Large intestine (tissue), 3 donors: Measurements from ENCODE around the gene ZMYM3. TPM values are rescaled to one million over a fixed set of nuclear protein-coding genes. Genes with fewer than 3 reads are reported as not detected.

Experiments
- DNase-seq, 2 donors: peaks; one replicate each; pipeline versions ENCODE4 v3.0.0 to v3.0.0-alpha.2; 2013
- H3K27ac ChIP-seq: one replicate; pipeline ENCODE4 v1.5.1; 2013; ENCODE audit warnings: low read length
- H3K27me3 ChIP-seq: 2 replicates; pipeline ENCODE4 v1.6.1; 2013; ENCODE audit warnings: low read length; ENCODE audit not compliant: control insufficient read depth, insufficient read depth
- H3K36me3 ChIP-seq: 2 replicates; pipeline ENCODE4 v1.6.1; 2013; ENCODE audit warnings: low read length; ENCODE audit not compliant: control insufficient read depth, insufficient read depth
- H3K4me1 ChIP-seq: one replicate; pipeline ENCODE4 v1.6.1; 2013; ENCODE audit warnings: low read length; ENCODE audit not compliant: control insufficient read depth, insufficient read depth
- H3K4me3 ChIP-seq: one replicate; pipeline ENCODE4 v1.5.1; 2013; ENCODE audit warnings: low read length
- H3K9me3 ChIP-seq: one replicate; pipeline ENCODE4 v1.6.1; 2013; ENCODE audit warnings: mild to moderate bottlenecking, low read depth, low read length, moderate library complexity; ENCODE audit not compliant: control insufficient read depth
- WGBS: methylation state at CpG from one replicate; pipeline ENCODE4 v1.1.5; 2013; ENCODE audit warnings: low lambda C conversion rate; ENCODE audit not compliant: insufficient coverage; 5-methylcytosine and 5-hydroxymethylcytosine counted together
- polyA plus RNA-seq: library from polyadenylated mRNA; unstranded; fragments of 120-200 nt; gene quantifications from one replicate; pipeline ENCODE4 v1.2.1, GENCODE V29; 2013

Gene ZMYM3
- polyA plus RNA-seq, 1 donor: 29.7 TPM

DNA sequence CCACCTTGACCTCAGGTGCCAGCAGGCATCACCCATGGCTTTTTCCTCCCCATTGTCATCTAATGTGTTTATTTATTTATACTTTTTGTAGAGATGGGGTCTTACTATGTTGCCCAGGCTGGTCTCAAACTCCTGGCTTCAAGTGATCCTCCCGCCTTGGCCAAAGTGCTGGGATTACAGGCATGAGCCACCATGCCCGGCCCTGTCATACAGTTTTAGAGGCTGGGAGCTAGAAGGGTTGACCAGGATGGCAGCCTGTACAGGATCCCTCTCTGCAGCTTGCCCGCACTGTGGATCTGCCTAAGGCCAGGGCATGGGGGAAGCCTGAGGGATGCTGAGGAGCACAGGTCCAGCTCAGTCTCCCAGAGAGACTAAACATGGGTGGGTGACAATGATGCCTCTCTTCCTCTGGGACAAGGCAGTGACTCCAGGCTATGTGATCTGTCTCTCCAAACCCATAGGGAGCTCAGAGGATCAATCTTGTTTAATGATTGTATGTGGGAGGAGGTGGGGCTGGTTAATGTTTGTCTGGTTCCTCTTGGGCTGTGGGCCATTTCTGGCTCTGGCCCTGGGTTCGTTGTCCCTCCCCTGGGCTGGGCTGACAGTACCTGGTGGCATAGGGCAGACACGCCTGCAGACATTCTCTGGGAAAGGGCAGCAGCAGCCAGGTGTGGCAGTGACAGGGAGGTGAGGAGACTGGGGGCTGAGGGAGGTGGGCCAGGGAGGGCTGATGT is 39.2 kb downstream of the ZMYM3 start:
- Histone ChIP-seq H3K4me1 (peaks cover 7% of the 10 kb centered on the region), H3K27ac (peak overlapping the region; percentile 82), H3K36me3 (no peaks in the 10 kb centered on the region), H3K9me3 (no peaks in the 10 kb centered on the region), H3K4me3 (peak overlapping the region; percentile 59), H3K27me3 (no peaks in the 10 kb centered on the region)
- no CpG with 5 or more reads among the region's 5 CpGs for WGBS
- peak; percentile 75 to 88 for DNase-seq

DNA sequence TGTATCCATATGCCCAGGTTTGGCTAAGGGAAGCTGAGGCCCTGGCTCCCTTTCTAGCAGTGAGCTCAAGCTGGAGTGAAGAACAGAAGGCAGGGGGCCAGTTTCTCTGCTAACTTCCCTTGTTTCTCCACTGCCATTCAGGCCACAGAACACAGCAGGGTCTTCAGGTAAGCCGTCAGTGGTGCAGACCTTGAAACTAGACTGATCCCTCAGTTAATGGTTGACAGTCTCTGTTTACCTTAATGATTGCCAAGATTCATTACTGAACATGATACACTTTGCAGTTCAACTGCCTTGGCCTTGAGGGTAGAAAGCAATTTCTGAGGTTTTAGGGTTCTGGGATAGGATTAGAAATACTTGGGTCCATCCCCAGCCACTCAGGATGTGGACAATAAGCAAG is 39.8 kb downstream of the ZMYM3 start:
- Histone ChIP-seq H3K9me3 (no peaks in the 10 kb centered on the region), H3K36me3 (no peaks in the 10 kb centered on the region), H3K27me3 (no peaks in the 10 kb centered on the region), H3K4me1 (peaks cover 7% of the 10 kb centered on the region), H3K27ac (peak overlapping the region; percentile 82), H3K4me3 (no peak overlapping the region)
- peak in 1 of 2 donors; percentile 54 for DNase-seq
- WGBS: no CpG with 5 or more reads among the region's 1 CpG

DNA sequence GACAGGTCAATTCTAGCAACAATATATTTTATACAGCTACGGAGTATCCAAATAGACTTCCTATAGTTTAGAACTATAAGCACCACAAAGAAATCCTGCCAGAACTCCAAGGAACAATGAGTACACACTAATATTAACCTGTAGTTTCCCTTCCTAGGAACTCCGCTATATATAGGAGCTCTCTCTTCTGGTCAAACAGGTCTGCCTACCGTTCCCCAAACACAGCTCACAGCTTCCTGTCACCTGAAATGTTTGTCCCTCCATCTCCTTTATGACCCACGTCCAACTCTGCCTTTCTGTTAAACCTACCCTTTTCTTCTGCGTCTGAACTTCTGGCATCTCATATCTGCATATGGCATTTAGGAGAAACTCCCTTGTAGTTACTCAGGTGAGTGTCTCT is 41.4 kb downstream of the ZMYM3 start:
- DNase-seq: peak in 1 of 2 donors; percentile 9
- H3K27ac ChIP-seq: no peak overlapping the region
- H3K4me1 ChIP-seq: peaks cover 7% of the 10 kb centered on the region
- no CpG with 5 or more reads among the region's 5 CpGs for WGBS
- H3K36me3 ChIP-seq: no peaks in the 10 kb centered on the region
- no peaks in the 10 kb centered on the region for H3K9me3 ChIP-seq
- no peaks in the 10 kb centered on the region for H3K27me3 ChIP-seq
- H3K4me3 ChIP-seq: no peak overlapping the region

DNA sequence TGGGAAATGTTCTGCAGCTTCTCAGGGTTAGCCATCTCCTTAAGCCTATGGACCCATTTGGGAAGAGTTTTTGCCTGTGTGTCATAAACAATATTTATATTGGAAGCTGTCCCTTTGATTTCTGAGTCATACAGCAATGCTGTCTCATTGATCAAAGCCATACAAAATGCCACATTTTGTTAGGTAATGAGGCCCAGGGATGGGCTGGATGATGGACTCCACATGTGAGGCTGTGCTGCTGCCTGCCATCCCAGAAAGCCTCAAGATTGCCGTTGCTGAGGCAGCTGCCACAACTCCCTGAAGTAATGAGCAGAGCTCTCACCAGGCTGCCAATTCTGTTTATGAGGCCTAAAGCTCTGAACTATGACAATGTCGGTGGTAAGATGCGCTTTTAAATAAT is 43.1 kb downstream of the ZMYM3 start:
- no CpG with 5 or more reads among the region's 3 CpGs for WGBS
- no peaks in the 10 kb centered on the region for H3K9me3 ChIP-seq
- DNase-seq: no peak
- no peak overlapping the region for H3K27ac ChIP-seq
- H3K4me1 ChIP-seq: peaks cover 7% of the 10 kb centered on the region
- H3K36me3 ChIP-seq: no peaks in the 10 kb centered on the region
- no peak overlapping the region for H3K4me3 ChIP-seq
- H3K27me3 ChIP-seq: no peaks in the 10 kb centered on the region

DNA sequence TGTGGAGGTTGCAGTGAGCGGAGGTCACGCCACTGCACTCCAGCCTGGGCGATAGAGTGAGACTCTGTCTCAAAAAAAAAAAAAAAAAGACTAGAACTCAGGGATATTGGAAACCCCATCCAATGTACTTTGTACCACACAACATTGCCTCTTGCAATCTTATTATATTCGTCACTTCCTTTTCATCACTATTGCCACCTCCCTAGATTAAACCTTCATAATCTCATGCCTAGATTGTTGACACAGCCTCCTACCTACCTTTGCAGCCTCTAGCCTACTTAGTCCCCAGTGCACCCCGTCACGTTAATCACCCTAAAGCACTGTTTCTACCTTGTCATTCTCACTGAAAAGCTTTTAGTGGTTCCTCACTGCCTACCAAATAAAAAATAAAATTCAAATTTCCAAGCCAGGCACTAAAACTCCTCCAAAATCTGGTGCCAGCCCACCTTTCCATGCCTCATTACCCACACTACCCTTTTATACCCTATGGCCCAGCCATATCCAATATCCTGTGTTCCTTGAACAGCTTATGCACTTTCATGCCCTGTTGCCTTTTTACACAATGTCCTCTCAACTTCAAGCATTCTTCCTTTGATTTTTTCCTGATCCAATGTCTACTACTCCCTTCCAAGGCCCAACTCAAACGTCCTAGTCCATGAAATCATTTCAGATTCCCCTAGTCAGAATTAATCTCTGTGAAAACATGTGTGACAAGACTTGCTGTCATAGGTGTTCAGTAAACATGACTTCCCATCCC is 54.5 kb downstream of the ZMYM3 start:
- peaks cover 11% of the 10 kb centered on the region for H3K4me1 ChIP-seq
- peak; percentile 35 to 70 for DNase-seq
- peak overlapping the region; percentile 49 for H3K27ac ChIP-seq
- no peaks in the 10 kb centered on the region for H3K27me3 ChIP-seq
- no peaks in the 10 kb centered on the region for H3K9me3 ChIP-seq
- H3K4me3 ChIP-seq: no peak overlapping the region
- 40% methylated on average over 1 of the region's 7 CpGs for WGBS
- H3K36me3 ChIP-seq: no peaks in the 10 kb centered on the region

DNA sequence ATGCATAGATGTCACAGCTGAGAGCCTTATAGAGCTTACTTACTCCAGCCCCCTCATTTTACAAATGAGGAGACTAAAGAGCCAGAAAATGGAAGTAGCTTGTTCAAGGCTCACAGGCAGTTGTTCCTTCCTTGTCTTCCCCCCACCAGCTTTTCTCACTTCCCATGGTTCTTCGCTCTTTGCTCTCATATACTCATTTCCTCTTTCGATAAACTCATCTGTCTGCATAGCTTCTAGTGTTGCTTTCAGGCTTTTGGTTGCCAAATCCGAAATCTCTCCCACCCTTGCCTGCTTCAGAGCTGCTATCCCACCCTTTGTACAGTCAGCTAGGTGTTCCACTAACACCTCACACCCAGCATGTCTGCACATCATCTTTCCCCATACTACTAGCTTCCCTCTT is 55.9 kb downstream of the ZMYM3 start:
- no peaks in the 10 kb centered on the region for H3K27me3 ChIP-seq
- no peak overlapping the region for H3K4me3 ChIP-seq
- no peak overlapping the region for H3K27ac ChIP-seq
- peaks cover 11% of the 10 kb centered on the region for H3K4me1 ChIP-seq
- no peaks in the 10 kb centered on the region for H3K36me3 ChIP-seq
- no peaks in the 10 kb centered on the region for H3K9me3 ChIP-seq
- peak in 1 of 2 donors; percentile 34 for DNase-seq
- no CpG with 5 or more reads among the region's 3 CpGs for WGBS

DNA sequence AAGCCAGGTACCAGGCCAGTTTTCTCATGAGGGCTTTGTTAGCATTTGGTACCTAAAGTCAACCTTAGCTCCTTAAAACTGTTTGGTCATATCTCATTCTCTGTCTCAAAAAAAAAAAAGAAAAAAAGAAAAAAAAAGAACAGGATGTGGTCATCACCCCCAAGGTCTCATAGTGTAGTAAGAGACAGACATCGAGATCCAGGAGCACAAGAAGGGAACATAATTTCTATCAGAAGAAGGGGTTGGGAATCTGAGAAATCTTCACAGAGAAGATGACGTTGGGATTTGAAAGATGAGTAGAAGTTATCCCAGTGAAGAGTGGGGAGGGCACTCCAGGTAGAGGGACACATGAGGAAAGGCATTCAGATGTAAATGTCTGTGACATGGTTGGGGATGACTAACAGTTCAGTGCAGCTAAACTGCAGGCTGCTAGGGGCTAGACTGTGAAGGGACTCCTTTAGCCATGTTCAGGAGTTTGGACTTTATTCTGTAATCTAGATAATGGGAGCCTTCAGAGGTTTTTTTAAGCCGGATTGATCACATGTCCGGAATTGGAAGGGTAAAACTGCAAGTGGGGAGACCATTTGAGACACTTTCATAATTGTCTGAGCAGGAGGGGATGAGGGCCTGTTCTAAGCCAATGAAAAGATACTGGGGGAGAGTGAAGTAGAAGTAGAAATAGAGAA is 57.8 kb downstream of the ZMYM3 start:
- Histone ChIP-seq H3K4me1 (peaks cover 11% of the 10 kb centered on the region), H3K27me3 (no peaks in the 10 kb centered on the region), H3K4me3 (no peak overlapping the region), H3K36me3 (no peaks in the 10 kb centered on the region), H3K27ac (peak overlapping the region; percentile 2), H3K9me3 (no peaks in the 10 kb centered on the region)
- no CpG with 5 or more reads among the region's 4 CpGs for WGBS
- peak in 1 of 2 donors; percentile 58 for DNase-seq

DNA sequence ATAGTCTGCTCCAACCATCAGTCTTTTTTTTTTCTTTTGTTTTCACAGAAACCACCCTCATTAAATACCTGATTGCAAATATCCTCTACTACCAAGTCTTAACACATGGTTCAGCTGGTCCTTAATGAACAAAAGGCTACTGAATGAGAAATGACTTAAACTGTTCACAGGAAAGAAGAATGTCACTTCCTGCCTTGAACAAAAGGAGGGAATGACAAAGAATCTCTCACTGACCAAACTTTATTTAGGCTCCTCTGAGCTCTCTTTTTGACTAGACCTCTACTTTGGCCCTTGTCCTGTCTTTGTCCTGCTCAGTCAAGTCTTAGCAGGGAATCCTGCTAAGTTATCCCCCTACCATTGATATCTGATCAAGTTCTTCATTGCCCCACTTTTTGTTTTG is 62.7 kb downstream of the ZMYM3 start:
- DNase-seq: no peak
- H3K4me1 ChIP-seq: no peaks in the 10 kb centered on the region
- H3K9me3 ChIP-seq: no peaks in the 10 kb centered on the region
- H3K27ac ChIP-seq: no peak overlapping the region
- H3K36me3 ChIP-seq: no peaks in the 10 kb centered on the region
- H3K27me3 ChIP-seq: no peaks in the 10 kb centered on the region
- no peak overlapping the region for H3K4me3 ChIP-seq

Other genes with a start within 250 kb of the ZMYM3 start
- gene SNX12, start 185.8 kb downstream of the ZMYM3 start, polyA plus RNA-seq: 52.9 TPM
- gene FOXO4, start 158.3 kb downstream of the ZMYM3 start, polyA plus RNA-seq: 17.9 TPM
- gene CXorf65, start 147.4 kb downstream of the ZMYM3 start, polyA plus RNA-seq: 1.1 TPM
- 118 TPM for gene IL2RG, start 142.6 kb downstream of the ZMYM3 start, polyA plus RNA-seq
- 34.4 TPM for gene MED12, start 135.5 kb downstream of the ZMYM3 start, polyA plus RNA-seq
- 3.8 TPM for gene NLGN3, start 109.3 kb downstream of the ZMYM3 start, polyA plus RNA-seq
- gene GJB1, start 30.9 kb downstream of the ZMYM3 start, polyA plus RNA-seq: 64.0 TPM
- gene NONO, start 29.5 kb upstream of the ZMYM3 start, polyA plus RNA-seq: 339 TPM
- 3.3 TPM for gene ITGB1BP2, start 47.6 kb upstream of the ZMYM3 start, polyA plus RNA-seq
- gene TAF1, start 112.2 kb upstream of the ZMYM3 start, polyA plus RNA-seq: 37.6 TPM